ENCODE data around the gene CKAP5. TPM values are rescaled to one million over a fixed set of nuclear protein-coding genes. Genes with fewer than 3 reads are reported as not detected.

CKAP5 gene
- 49.7 and 62.4 TPM in 2 replicates for total RNA-seq

DNA sequence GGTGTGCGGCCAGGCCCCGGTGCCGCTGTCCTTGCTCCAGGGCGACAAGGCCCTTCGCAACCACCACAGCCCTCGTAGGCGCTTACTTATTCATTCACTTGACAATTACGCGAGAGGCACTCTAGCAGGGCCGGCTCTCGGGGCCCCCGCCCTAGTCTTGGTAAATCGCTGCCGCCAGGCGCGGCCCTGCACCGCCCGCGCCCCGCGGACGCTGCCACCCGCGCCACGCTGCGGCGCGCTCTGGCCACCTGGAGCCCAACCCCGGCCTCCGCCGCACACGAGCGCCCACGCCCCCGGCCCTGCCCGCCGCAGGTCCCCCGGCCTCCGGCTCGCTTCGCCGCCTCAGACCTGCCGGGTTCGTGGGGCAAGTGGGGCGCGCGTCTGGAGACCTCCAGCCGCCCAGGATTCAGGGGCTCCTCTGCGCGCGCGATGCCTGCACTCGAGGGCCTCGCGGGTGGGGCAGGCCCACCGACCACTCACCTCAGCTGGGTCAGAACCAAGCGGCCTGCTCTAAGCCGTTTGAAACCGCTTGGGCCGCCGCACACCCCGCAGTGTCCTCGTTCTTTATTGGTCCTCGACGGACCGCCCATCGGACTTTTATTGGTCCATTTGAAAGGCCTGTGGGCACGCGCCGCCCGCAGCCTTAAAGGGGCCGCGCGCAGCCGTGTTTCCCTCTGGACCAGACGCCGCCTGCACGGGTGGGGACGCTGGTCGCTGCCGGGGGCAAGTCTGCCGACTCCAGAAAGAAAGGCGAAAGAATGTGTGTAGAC, at the start of gene CKAP5:
CKAP5 (minus strand) TSS at position 541 of the 770 bp plus-strand sequence. CDS start 25,049 bp downstream, outside the sequence.

DNA sequence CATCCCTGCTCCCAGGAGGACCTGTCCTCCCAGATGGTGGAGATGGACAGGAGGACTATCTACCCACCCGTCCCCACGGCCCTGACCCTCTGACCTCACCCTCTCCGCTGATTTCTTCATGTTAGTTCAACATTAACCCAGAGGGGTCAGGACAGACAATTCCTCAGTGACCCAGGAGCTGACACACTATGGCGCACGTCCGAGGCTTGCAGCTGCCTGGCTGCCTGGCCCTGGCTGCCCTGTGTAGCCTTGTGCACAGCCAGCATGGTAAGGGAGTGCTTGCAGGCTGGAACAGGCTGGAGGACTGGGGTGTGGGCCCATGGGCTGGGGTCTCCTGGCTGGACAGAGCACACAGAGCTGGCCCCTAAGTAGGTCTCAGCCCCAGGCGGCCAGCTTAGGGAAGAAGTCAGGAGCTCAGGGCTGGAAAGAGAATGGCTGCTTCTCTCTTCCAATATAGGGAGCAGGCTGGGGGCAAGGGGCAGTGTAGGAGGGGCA, 127.0 kb downstream of the CKAP5 start, which contains the start of gene F2:
F2 (plus strand) TSS at position 166 of the 495 bp plus-strand sequence; CDS start at position 189, 23 bp downstream.

DNA sequence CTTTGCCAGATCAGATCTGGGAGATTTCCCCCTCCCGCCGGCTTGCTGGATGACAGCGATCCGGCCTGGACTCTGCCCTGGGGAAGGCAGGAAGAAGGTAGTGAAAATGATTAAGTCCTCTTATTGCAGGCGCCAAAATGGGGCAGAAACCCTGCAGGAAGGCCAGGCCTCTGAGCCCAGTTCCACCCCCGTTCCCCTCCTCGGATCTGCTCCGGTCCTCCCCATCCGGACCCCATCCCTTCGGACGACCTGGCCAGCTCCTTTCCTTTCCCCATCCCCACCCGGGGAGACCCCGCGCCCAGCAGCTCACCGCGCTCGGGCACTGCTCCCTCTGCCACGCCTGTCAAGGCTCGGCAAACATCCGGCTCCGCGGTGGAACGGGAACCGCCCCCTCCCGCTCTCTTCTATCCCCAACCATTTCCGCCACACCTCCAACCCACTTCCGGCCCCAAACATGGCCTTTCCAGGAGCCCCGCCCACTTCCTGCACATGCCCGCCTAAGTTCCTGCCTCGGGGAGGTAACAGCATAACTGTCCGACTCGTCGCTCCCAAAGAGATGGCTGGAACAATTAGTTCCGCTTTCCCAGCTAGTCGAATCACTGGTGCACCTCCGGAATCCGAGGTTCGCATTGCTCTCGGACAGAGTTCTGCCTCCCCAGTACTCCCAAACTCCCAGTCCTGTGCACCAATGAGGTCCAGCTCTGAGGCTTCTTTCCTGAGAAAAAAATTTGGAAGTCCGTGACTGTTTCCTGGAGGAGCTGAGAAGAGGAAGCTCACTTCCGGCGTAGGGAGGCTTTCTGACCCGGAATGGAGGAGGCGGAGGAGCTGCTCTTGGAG, 145.6 kb downstream of the CKAP5 start, which contains the start of the genes ARHGAP1 and ZNF408:
ARHGAP1 (minus strand) TSS at position 379 of the 837 bp plus-strand sequence. CDS start 4,512 bp downstream, outside the sequence.
ZNF408 (plus strand) TSS at position 791 of the 837 bp plus-strand sequence; CDS start at position 808, 17 bp downstream.

Other genes starting within 250 kb of the CKAP5 start
- 3.9 and 5.1 TPM in 2 replicates for gene HARBI1, start 229.1 kb downstream of the CKAP5 start, total RNA-seq
- gene ATG13, start 228.7 kb downstream of the CKAP5 start, total RNA-seq = 27.5 and 43.1 TPM in 2 replicates
- gene ARHGAP1, start 145.7 kb downstream of the CKAP5 start, total RNA-seq = 17.9 and 28.7 TPM in 2 replicates
- gene ZNF408, start 145.2 kb downstream of the CKAP5 start, total RNA-seq = 4.9 and 9.4 TPM in 2 replicates
- under 0.01 TPM in 1 of 2 replicates, not detected in the other for gene F2, start 127.1 kb downstream of the CKAP5 start, total RNA-seq
- gene LRP4, start 72.3 kb upstream of the CKAP5 start, total RNA-seq = 8.3 and 8.4 TPM in 2 replicates
- gene CSTPP1, start 90.5 kb upstream of the CKAP5 start, total RNA-seq = 7.0 and 11.1 TPM in 2 replicates